C4-2B (cell line): ENCODE data around the gene ARRDC2.

Experiments used
- CTCF ChIP-seq: fragments of 450-650 bp; conservative IDR thresholded peaks from 2 replicates; pipeline ENCODE4 v1.5.1; 2017; ENCODE audit warnings: mild to moderate bottlenecking
- ZFX ChIP-seq: fragments of 450-650 bp; IDR thresholded peaks from 2 replicates; pipeline ENCODE4 v1.6.1; 2017

GRCh38 chr19:18007044-18007916 lies 690 bp upstream of the ARRDC2 start:
- TF ChIP-seq CTCF (peak; percentile 99), ZFX (no peak)
